SK-N-SH (cell line): ENCODE results near the gene NR2E3. TPM values are rescaled to one million over a fixed set of nuclear protein-coding genes. Genes with fewer than 3 reads are reported as not detected.

Experiments
- CTCF ChIA-PET: fragments of 300-600, 350-600 bp; formaldehyde crosslinking; extraction: SDS; loops from one replicate; lab custom pipeline; 2021; lab: Yijun Ruan, JAX
- POLR2A ChIA-PET: fragments of 350-600 bp; sonication (Branson Sonifier 250); formaldehyde crosslinking; extraction: SDS; loops from one replicate; lab custom pipeline; 2020; ENCODE audit warnings: antibody characterized with exemption, inconsistent platforms; lab: Yijun Ruan, JAX
- DNase-seq: peaks from one replicate; pipeline ENCODE4 v3.0.0; 2012
- H2AFZ ChIP-seq: fragments of 200-600 bp; sonication (generic); 2 replicates; pipeline ENCODE4 v1.8.1; 2016; ENCODE audit warnings: antibody characterized with exemption, mild to moderate bottlenecking, low read depth
- H3F3A ChIP-seq: fragments of 200-600 bp; sonication (generic); replicated peaks from 2 replicates; pipeline ENCODE3; 2016; ENCODE audit warnings: antibody characterized with exemption, mild to moderate bottlenecking; ENCODE audit not compliant: insufficient read depth
- H3K27ac ChIP-seq, 2 experiments: fragments of 200-500 bp in 1 of 2; fragments of 200-600 bp in 1 of 2; sonication (Bioruptor generic) in 1 of 2; sonication (generic), shearing (Covaris generic) in 1 of 2; 2 replicates each; pipeline versions ENCODE4 v1.5.1 to v1.6.1; 2014 to 2016; ENCODE audit warnings: low read depth in 2 of 2, inconsistent platforms in 1 of 2, low read length in 1 of 2, mild to moderate bottlenecking in 1 of 2, mixed read lengths in 1 of 2
- H3K27me3 ChIP-seq: fragments of 200-600 bp; sonication (generic), shearing (Covaris generic); 2 replicates; pipeline ENCODE4 v1.6.1; 2016; ENCODE audit warnings: mixed run types; ENCODE audit not compliant: insufficient read depth
- H3K36me3 ChIP-seq, 2 experiments: fragments of 200-500 bp in 1 of 2; fragments of 200-600 bp in 1 of 2; sonication (Bioruptor generic) in 1 of 2; sonication (generic) in 1 of 2; replicated peaks in 1 of 2; 2 replicates each; pipeline versions ENCODE3 to v1.5.1; 2014 to 2016; ENCODE audit warnings: low read length in 1 of 2, mild to moderate bottlenecking in 1 of 2; ENCODE audit not compliant: insufficient read depth in 2 of 2, control insufficient read depth in 1 of 2
- H3K4me1 ChIP-seq, 2 experiments: fragments of 200-500 bp in 1 of 2; fragments of 200-600 bp in 1 of 2; sonication (Bioruptor generic) in 1 of 2; sonication (generic), shearing (Covaris generic) in 1 of 2; 2 replicates each; pipeline versions ENCODE4 v1.5.1 to v1.6.1; 2014 to 2016; ENCODE audit warnings: low read depth in 1 of 2, low read length in 1 of 2, mixed run types in 1 of 2; ENCODE audit not compliant: insufficient read depth in 2 of 2, control insufficient read depth in 1 of 2
- H3K4me2 ChIP-seq: fragments of 200-600 bp; sonication (generic), shearing (Covaris generic); 2 replicates; pipeline ENCODE4 v1.6.1; 2017; ENCODE audit warnings: mixed run types
- H3K4me3 ChIP-seq, 2 experiments: fragments of 200-500 bp in 1 of 2; fragments of 200-600 bp in 1 of 2; sonication (Bioruptor generic) in 1 of 2; sonication (generic), shearing (Covaris generic) in 1 of 2; 2 replicates each; pipeline versions ENCODE4 v1.5.1 to v1.8.1; 2014 to 2016; ENCODE audit warnings: low read depth in 2 of 2, inconsistent platforms in 1 of 2, low read length in 1 of 2, mild to moderate bottlenecking in 1 of 2, mixed read lengths in 1 of 2, moderate library complexity in 1 of 2
- H3K79me2 ChIP-seq: fragments of 200-600 bp; sonication (generic); 2 replicates; pipeline ENCODE4 v1.8.1; 2017; ENCODE audit warnings: mild to moderate bottlenecking; ENCODE audit not compliant: insufficient read depth
- H3K9ac ChIP-seq: fragments of 200-600 bp; sonication (generic); 2 replicates; pipeline ENCODE4 v1.6.1; 2017; ENCODE audit warnings: mixed run types
- H3K9me2 ChIP-seq: fragments of 200-600 bp; sonication (generic); 2 replicates; pipeline ENCODE4 v1.6.1; 2017; ENCODE audit warnings: mixed run types
- H3K9me3 ChIP-seq: fragments of 200-600 bp; sonication (generic); 2 replicates; pipeline ENCODE4 v1.6.1; 2017; ENCODE audit warnings: mixed run types, mild to moderate bottlenecking, moderate library complexity
- H4K20me1 ChIP-seq: fragments of 200-600 bp; sonication (generic); 2 replicates; pipeline ENCODE4 v1.6.1; 2017; ENCODE audit warnings: mild to moderate bottlenecking, mixed run types; ENCODE audit not compliant: insufficient read depth
- CTCF ChIP-seq: fragments of 200-600 bp; sonication (generic); IDR thresholded peaks from 2 replicates; pipeline ENCODE4 v1.6.1; 2017; ENCODE audit warnings: antibody characterized with exemption, mild to moderate bottlenecking, moderate library complexity
- EP300 ChIP-seq, 2 experiments: IDR thresholded peaks; 2 replicates each; pipeline versions ENCODE4 v1.4.0 to v1.6.1; 2012; ENCODE audit warnings: borderline replicate concordance in 1 of 2, low read depth in 1 of 2, low read length in 1 of 2
- EZH2phosphoT487 ChIP-seq: fragments of 200-600 bp; sonication (generic); IDR thresholded peaks from 2 replicates; pipeline ENCODE4 v1.6.1; 2017; ENCODE audit warnings: low read depth, mixed run types, mild to moderate bottlenecking, antibody characterized with exemption, moderate library complexity, borderline replicate concordance
- FOXJ3 ChIP-seq: sonication (generic); formaldehyde crosslinking; IDR thresholded peaks from 2 replicates; pipeline ENCODE4 v1.5.1; 2020; ENCODE audit warnings: mild to moderate bottlenecking, missing genetic modification reagents
- POLR2AphosphoS5 ChIP-seq: IDR thresholded peaks from 2 replicates; pipeline ENCODE4 v1.6.1; 2012; ENCODE audit warnings: low read depth, low read length
- RAD21 ChIP-seq: IDR thresholded peaks from 2 replicates; pipeline ENCODE4 v1.6.1; 2012; ENCODE audit warnings: mild to moderate bottlenecking, low read length
- RFX5 ChIP-seq: IDR thresholded peaks from 2 replicates; pipeline ENCODE4 v1.6.1; 2012; ENCODE audit warnings: mild to moderate bottlenecking, improper control_type of control experiment, low read length
- SIN3A ChIP-seq: IDR thresholded peaks from 2 replicates; pipeline ENCODE4 v1.6.1; 2012; ENCODE audit warnings: low read depth, mild to moderate bottlenecking, low read length, moderate library complexity, borderline replicate concordance
- SMC3 ChIP-seq: IDR thresholded peaks from 2 replicates; pipeline ENCODE4 v1.6.1; 2012; ENCODE audit warnings: low read depth, low read length, improper control_type of control experiment
- USF2 ChIP-seq: fragments of 150-350 bp; IDR thresholded peaks from 2 replicates; pipeline ENCODE4 v1.6.1; 2017; ENCODE audit warnings: antibody characterized with exemption, low read length, low read depth, borderline replicate concordance
- YY1 ChIP-seq: IDR thresholded peaks from 2 replicates; pipeline ENCODE4 v1.4.0; 2012; ENCODE audit warnings: low read depth, mild to moderate bottlenecking
- WGBS: methylation state at CpG from one replicate; pipeline ENCODE4 v1.1.6; 2017; ENCODE audit warnings: low lambda C conversion rate; 5-methylcytosine and 5-hydroxymethylcytosine counted together
- polyA plus RNA-seq, 3 experiments: library from polyadenylated mRNA; depleted of rRNA; stranded (reverse); fragments of >200 nt; gene quantifications; 2 replicates each; pipeline ENCODE4 v1.2.3, GENCODE V29; 2012

NR2E3 gene
- polyA plus RNA-seq, 1 of the 3 experiments (the other 2 are of a cell fraction): 0.18 TPM

GRCh38 chr15:71779073-71779797, 31.1 kb upstream of the NR2E3 start:
- Histone ChIP-seq H4K20me1 (no peaks in the 10 kb centered on the region), H3K4me1 (peaks cover 0 to 5% of the 10 kb centered on the region in 2 experiments; a peak in 1 of 4 replicates), H3K4me2 (no peak overlapping the region), H3K9me2 (no peaks in the 10 kb centered on the region), H3F3A (peaks cover 13% of the 10 kb centered on the region), H3K9ac (no peak overlapping the region), H2AFZ (no peak overlapping the region), H3K27me3 (no peaks in the 10 kb centered on the region), H3K4me3 (no peak overlapping the region), H3K36me3 (no peaks in the 10 kb centered on the region), H3K9me3 (no peaks in the 10 kb centered on the region), H3K79me2 (no peaks in the 10 kb centered on the region), H3K27ac (no peak overlapping the region)
- WGBS: 95% methylated on average over 5 of the region's 6 CpGs
- TF ChIP-seq SIN3A (no peak), POLR2AphosphoS5 (no peak), EP300 (IDR thresholded peaks at IDR 0.05; ENCODE audit: borderline replicate concordance in 1 of 2, low read depth in 1 of 2, low read length in 1 of 2) (no peak), EZH2phosphoT487 (no peak)
- DNase-seq: no peak
- ChIA-PET POLR2A (no interaction called here), CTCF (interaction anchor here (1.0 to 7.7 kb wide), 11 partner anchors 11 to 389 kb away, joined by 3 to 58 read pairs (median 7); no protein-coding TSS in a partner anchor)

GRCh38 chr15:71780115-71780976, 30.0 kb upstream of the NR2E3 start:
- peaks cover 0 to 5% of the 10 kb centered on the region in 2 experiments; a peak in 1 of 4 replicates for H3K4me1 ChIP-seq
- no peaks in the 10 kb centered on the region for H4K20me1 ChIP-seq
- H3K36me3 ChIP-seq: no peaks in the 10 kb centered on the region
- H3K9ac ChIP-seq: no peak overlapping the region
- ChIA-PET CTCF (interaction anchor here (0.6 to 7.7 kb wide), 23 partner anchors 9 to 388 kb away, joined by 3 to 58 read pairs (median 5); no protein-coding TSS in a partner anchor), POLR2A (no interaction called here)
- H3K27me3 ChIP-seq: no peaks in the 10 kb centered on the region
- no peak overlapping the region for H3K27ac ChIP-seq
- 27% methylated on average over 13 of the region's 13 CpGs for WGBS
- TF ChIP-seq RAD21: peak; percentile 64
- TF ChIP-seq USF2: no peak
- no peak for TF ChIP-seq FOXJ3 (CRISPR knock-in tag)
- peak; percentile 86 for TF ChIP-seq CTCF
- no peak for TF ChIP-seq YY1
- TF ChIP-seq EP300 (IDR thresholded peaks at IDR 0.05; ENCODE audit: borderline replicate concordance in 1 of 2, low read depth in 1 of 2, low read length in 1 of 2): no peak
- no peak for TF ChIP-seq EZH2phosphoT487
- peak; percentile 50 for TF ChIP-seq SMC3
- no peak for TF ChIP-seq RFX5
- H2AFZ ChIP-seq: no peak overlapping the region
- peak overlapping the region in 1 of 2 experiments; percentile 3; a peak in 1 of 4 replicates for H3K4me3 ChIP-seq
- no peaks in the 10 kb centered on the region for H3K79me2 ChIP-seq
- H3K9me2 ChIP-seq: no peaks in the 10 kb centered on the region
- no peaks in the 10 kb centered on the region for H3K9me3 ChIP-seq
- no peak overlapping the region for H3K4me2 ChIP-seq
- DNase-seq: peak; percentile 77
- peaks cover 13% of the 10 kb centered on the region for H3F3A ChIP-seq
